H9 (cell line): ENCODE measurements around the gene NCAN. TPM values are rescaled to one million over a fixed set of nuclear protein-coding genes. Genes with fewer than 3 reads are reported as not detected.

Experiments used
- DNase-seq: peaks from one replicate; pipeline ENCODE4 v3.0.0-alpha.2; 2017
- H2AFZ ChIP-seq: one replicate; pipeline ENCODE4 v1.6.1; 2013; ENCODE audit warnings: mild to moderate bottlenecking, low read length, control low read depth, moderate library complexity
- H2AK5ac ChIP-seq: 2 replicates; pipeline ENCODE4 v1.6.1; 2013; ENCODE audit warnings: low read length, control low read depth, mixed read lengths; ENCODE audit not compliant: insufficient read length
- H2BK120ac ChIP-seq: one replicate; pipeline ENCODE4 v1.6.1; 2013; ENCODE audit warnings: low read depth, mild to moderate bottlenecking, low read length, control low read depth, inconsistent platforms; ENCODE audit not compliant: poor library complexity, severe bottlenecking
- H2BK12ac ChIP-seq: 2 replicates; pipeline ENCODE4 v1.6.1; 2013; ENCODE audit warnings: low read length, control low read depth, mixed read lengths, low read depth; ENCODE audit not compliant: insufficient read length
- H2BK15ac ChIP-seq: 2 replicates; pipeline ENCODE4 v1.6.1; 2013; ENCODE audit warnings: low read depth, low read length, control low read depth
- H2BK20ac ChIP-seq: one replicate; pipeline ENCODE4 v1.6.1; 2013; ENCODE audit warnings: low read depth, mild to moderate bottlenecking, low read length, control low read depth, inconsistent platforms; ENCODE audit not compliant: poor library complexity, severe bottlenecking
- H2BK5ac ChIP-seq: 2 replicates; pipeline ENCODE4 v1.6.1; 2013; ENCODE audit warnings: low read length, control low read depth, mixed read lengths; ENCODE audit not compliant: insufficient read length
- H3K14ac ChIP-seq: 2 replicates; pipeline ENCODE4 v1.6.1; 2013; ENCODE audit warnings: low read length, control low read depth; ENCODE audit not compliant: insufficient read depth
- H3K18ac ChIP-seq: 2 replicates; pipeline ENCODE4 v1.6.1; 2013; ENCODE audit warnings: low read depth, mild to moderate bottlenecking, mixed read lengths, low read length, control low read depth; ENCODE audit not compliant: insufficient read length
- H3K23ac ChIP-seq: 2 replicates; pipeline ENCODE4 v1.6.1; 2013; ENCODE audit warnings: low read length, control low read depth, mixed read lengths, low read depth; ENCODE audit not compliant: insufficient read length
- H3K23me2 ChIP-seq: 2 replicates; pipeline ENCODE4 v1.6.1; 2013; ENCODE audit warnings: low read depth, mild to moderate bottlenecking, mixed read lengths, low read length, control low read depth; ENCODE audit not compliant: insufficient read length, poor library complexity, severe bottlenecking
- H3K27ac ChIP-seq: 2 replicates; pipeline ENCODE4 v1.5.1; 2013; ENCODE audit warnings: low read length, control low read depth, mixed read lengths, low read depth; ENCODE audit not compliant: insufficient read length
- H3K27me3 ChIP-seq: 2 replicates; pipeline ENCODE4 v1.6.1; 2013; ENCODE audit warnings: low read length, control low read depth, inconsistent platforms; ENCODE audit not compliant: insufficient read depth
- H3K4ac ChIP-seq: 2 replicates; pipeline ENCODE4 v1.6.1; 2013; ENCODE audit warnings: low read depth, mild to moderate bottlenecking, control low read depth, inconsistent platforms, low read length, moderate library complexity
- H3K4me1 ChIP-seq: 2 replicates; pipeline ENCODE4 v1.6.1; 2013; ENCODE audit warnings: low read length, control low read depth, inconsistent platforms; ENCODE audit not compliant: insufficient read depth
- H3K4me2 ChIP-seq: 2 replicates; pipeline ENCODE4 v1.6.1; 2013; ENCODE audit warnings: low read length, control low read depth, mixed read lengths; ENCODE audit not compliant: insufficient read length, insufficient read depth
- H3K56ac ChIP-seq: 2 replicates; pipeline ENCODE4 v1.6.1; 2013; ENCODE audit warnings: low read depth, mild to moderate bottlenecking, mixed read lengths, low read length, control low read depth; ENCODE audit not compliant: insufficient read length
- H3K79me1 ChIP-seq: 2 replicates; pipeline ENCODE4 v1.6.1; 2013; ENCODE audit warnings: low read depth, mild to moderate bottlenecking, moderate library complexity, low read length, control low read depth, inconsistent platforms; ENCODE audit not compliant: insufficient read depth, poor library complexity, severe bottlenecking
- H3K79me2 ChIP-seq: 2 replicates; pipeline ENCODE4 v1.6.1; 2013; ENCODE audit warnings: low read length, control low read depth, inconsistent platforms; ENCODE audit not compliant: insufficient read depth
- H3K9ac ChIP-seq: 2 replicates; pipeline ENCODE4 v1.6.1; 2013; ENCODE audit warnings: low read length, control low read depth, mixed read lengths; ENCODE audit not compliant: insufficient read length; ENCODE audit errors: extremely low read depth
- H3K9me3 ChIP-seq: one replicate; pipeline ENCODE4 v1.6.1; 2013; ENCODE audit warnings: low read depth, low read length, inconsistent platforms; ENCODE audit not compliant: control insufficient read depth
- H3T11ph ChIP-seq: one replicate; pipeline ENCODE4 v1.6.1; 2013; ENCODE audit warnings: mild to moderate bottlenecking, low read length, control low read depth, inconsistent platforms
- H4K20me1 ChIP-seq: one replicate; pipeline ENCODE4 v1.6.1; 2013; ENCODE audit not compliant: control insufficient read depth, insufficient read length, insufficient read depth
- H4K5ac ChIP-seq: 2 replicates; pipeline ENCODE4 v1.6.1; 2013; ENCODE audit warnings: low read depth, mild to moderate bottlenecking, mixed read lengths, low read length, control low read depth; ENCODE audit not compliant: insufficient read length
- H4K8ac ChIP-seq: replicated peaks from 2 replicates; pipeline ENCODE4 v1.6.1; 2013; ENCODE audit warnings: low read length, control low read depth, mixed read lengths, low read depth; ENCODE audit not compliant: insufficient read length
- H4K91ac ChIP-seq: 2 replicates; pipeline ENCODE4 v1.6.1; 2013; ENCODE audit warnings: low read depth, mild to moderate bottlenecking, moderate library complexity, mixed read lengths, low read length, control low read depth; ENCODE audit not compliant: insufficient read length
- H3K27ac Mint-ChIP-seq, 3 experiments: 2 replicates in 2 of 3; 3 replicates in 1 of 3; pipeline ENCODE4 v1.8.0; 2020 to 2021; ENCODE audit warnings: mixed read lengths in 3 of 3, mild to moderate bottlenecking in 1 of 3, moderate library complexity in 1 of 3
- H3K27me3 Mint-ChIP-seq: 2 replicates; pipeline ENCODE4 v1.8.0; 2021; ENCODE audit warnings: low read depth, mild to moderate bottlenecking, moderate library complexity, mixed read lengths
- H3K36me3 Mint-ChIP-seq, 3 experiments: 2 replicates in 2 of 3; 3 replicates in 1 of 3; pipeline ENCODE4 v1.8.0; 2020 to 2021; ENCODE audit warnings: low read depth in 3 of 3, mixed read lengths in 3 of 3; ENCODE audit not compliant: insufficient read depth in 1 of 3
- H3K4me1 Mint-ChIP-seq, 2 experiments: 2 replicates each; pipeline ENCODE4 v1.8.0; 2020; ENCODE audit warnings: mixed read lengths in 2 of 2
- H3K4me3 Mint-ChIP-seq, 2 experiments: 2 replicates in 1 of 2; 3 replicates in 1 of 2; pipeline ENCODE4 v1.8.0; 2020 to 2021; ENCODE audit warnings: mild to moderate bottlenecking in 2 of 2, mixed read lengths in 2 of 2, moderate library complexity in 1 of 2
- H3K9me3 Mint-ChIP-seq, 2 experiments: 2 replicates in 1 of 2; 3 replicates in 1 of 2; pipeline ENCODE4 v1.8.0; 2020; ENCODE audit warnings: mild to moderate bottlenecking in 2 of 2, mixed read lengths in 2 of 2, moderate library complexity in 1 of 2
- CTCF ChIP-seq: fragments of 200-600 bp; sonication (generic); conservative IDR thresholded peaks from 3 replicates; pipeline ENCODE4 v1.8.0; 2021; ENCODE audit warnings: antibody characterized with exemption, mild to moderate bottlenecking
- WGBS: extraction: QIAGEN DNeasy Blood & Tissue Kit; methylation state at CpG from one replicate; pipeline ENCODE4 v1.1.7; 2013; ENCODE audit warnings: missing lambda C conversion rate, low lambda C conversion rate, mixed read lengths; ENCODE audit not compliant: insufficient read length; ENCODE audit errors: extremely low coverage; 5-methylcytosine and 5-hydroxymethylcytosine counted together
- total RNA-seq: library from RNA; stranded (reverse); gene quantifications from 2 replicates; pipeline ENCODE4 v1.2.1, GENCODE V29; 2021

Gene NCAN
- total RNA-seq, 1 experiment from 2014 or later = 1.6 TPM

- H4K20me1 ChIP-seq = no peaks in the 10 kb centered on the region
- Mint-ChIP-seq H3K36me3 (no peaks in the 10 kb centered on the region; a peak in 1 of 7 replicates), H3K4me3 (peak overlapping the region; percentile 56 to 77), H3K9me3 (no peaks in the 10 kb centered on the region), H3K4me1 (peaks cover 18 to 39% of the 10 kb centered on the region in 2 experiments), H3K27ac (no peak overlapping the region), H3K27me3 (peaks cover 68% of the 10 kb centered on the region)
- H3K79me1 ChIP-seq = no peaks in the 10 kb centered on the region
- no peaks in the 10 kb centered on the region for H3K23me2 ChIP-seq
- no peak for DNase-seq
- H3K4ac ChIP-seq = no peak overlapping the region
- H3T11ph ChIP-seq = no peak overlapping the region
- H3K4me1 ChIP-seq = no peaks in the 10 kb centered on the region
- no peaks in the 10 kb centered on the region for H3K9me3 ChIP-seq
- H2AK5ac ChIP-seq = no peak overlapping the region
- no peak overlapping the region for H3K18ac ChIP-seq
- no peak overlapping the region for H3K9ac ChIP-seq
- H3K79me2 ChIP-seq = no peaks in the 10 kb centered on the region
- WGBS = no CpG with 5 or more reads among the region's 9 CpGs
- H2BK120ac ChIP-seq = no peak overlapping the region
- peak overlapping the region; percentile 41 for H3K4me2 ChIP-seq
- H2BK15ac ChIP-seq = no peak overlapping the region
- no peak overlapping the region for H4K5ac ChIP-seq
- H2BK5ac ChIP-seq = no peak overlapping the region
- H4K91ac ChIP-seq = no peak overlapping the region
- no peak overlapping the region for H3K14ac ChIP-seq
- H3K27ac ChIP-seq = no peak overlapping the region
- H3K27me3 ChIP-seq = peaks cover 6% of the 10 kb centered on the region; the same call in 1 of the 2 replicates
- no peak overlapping the region for H3K23ac ChIP-seq
- no peak overlapping the region for H2BK12ac ChIP-seq
- no peak overlapping the region for H3K56ac ChIP-seq
- H2AFZ ChIP-seq = no peak overlapping the region
- H2BK20ac ChIP-seq = no peak overlapping the region
- no peak overlapping the region for H4K8ac ChIP-seq
- TF ChIP-seq CTCF = no peak
Measured at GRCh38 chr19:19169236-19170052, 42.3 kb upstream of the NCAN start.
